ENCODE results near the gene NUP93. TPM values are rescaled to one million over a fixed set of nuclear protein-coding genes. Genes with fewer than 3 reads are reported as not detected.

The NUP93 gene
- polyA plus RNA-seq, 1 of the 3 experiments (the other 2 are of a cell fraction): 43.1 TPM

DNA sequence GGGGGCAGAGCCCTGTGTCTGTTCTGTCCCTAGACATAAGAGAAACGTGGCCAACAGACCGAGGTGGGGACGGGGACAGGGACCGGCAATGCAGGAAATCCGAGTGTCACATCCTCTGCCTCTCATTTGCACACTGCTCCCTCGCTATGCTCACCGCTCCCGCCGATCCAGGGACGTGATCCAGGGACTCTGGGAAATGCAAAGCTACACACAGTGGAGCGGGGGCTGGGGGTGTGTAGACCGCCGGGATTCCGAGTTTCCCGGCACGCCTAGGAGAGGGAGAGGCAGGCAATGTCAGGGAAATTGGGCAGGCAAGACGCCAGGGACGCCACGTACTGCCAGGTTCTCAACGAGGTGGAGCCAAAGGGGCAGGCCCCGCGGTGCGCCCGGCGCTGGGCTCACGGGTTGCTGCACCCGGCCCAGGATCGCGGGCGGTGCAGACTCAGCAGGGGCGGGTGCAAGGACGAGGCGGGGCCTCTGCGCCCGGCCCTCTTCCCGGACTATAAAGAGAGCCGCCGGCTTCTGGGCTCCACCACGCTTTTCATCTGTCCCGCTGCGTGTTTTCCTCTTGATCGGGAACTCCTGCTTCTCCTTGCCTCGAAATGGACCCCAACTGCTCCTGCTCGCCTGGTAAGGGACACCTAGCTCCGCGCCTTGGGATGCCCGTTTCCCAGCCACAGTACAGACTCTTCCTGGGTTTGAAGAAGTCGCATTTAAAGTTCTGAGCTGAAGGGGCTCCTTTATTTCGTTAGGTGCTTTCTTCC, 47.8 kb upstream of the NUP93 start, which contains the start of gene MT1X:
MT1X (plus strand) TSS at position 532 of the 764 bp plus-strand sequence; CDS start at position 603, 71 bp downstream.
- Histone ChIP-seq H3F3A (replicated peaks; ENCODE audit: insufficient read depth) (no peaks in the 10 kb centered on the region), H3K9ac (peak within 1 kb of the TSS; percentile 75), H3K9me2 (no peaks in the 10 kb centered on the region), H3K27me3 (ENCODE audit: insufficient read depth) (no peaks in the 10 kb centered on the region), H3K4me2 (peak within 1 kb of the TSS; percentile 93), H3K9me3 (no peaks in the 10 kb centered on the region), H3K4me1 (ENCODE audit: control insufficient read depth in 1 of 2, insufficient read depth in 2 of 2, low read depth in 1 of 2, low read length in 1 of 2) (peaks cover 0 to 26% of the 10 kb centered on the region in 2 experiments; a peak in 2 of 4 replicates), H3K4me3 (ENCODE audit: low read depth in 2 of 2, low read length in 1 of 2) (peak within 1 kb of the TSS; percentile 62 to 69), H2AFZ (ENCODE audit: low read depth) (peak within 1 kb of the TSS; percentile 90), H4K20me1 (ENCODE audit: insufficient read depth) (no peaks in the 10 kb centered on the region), H3K36me3 (replicated peaks in 1 of 2; ENCODE audit: control insufficient read depth in 1 of 2, insufficient read depth in 2 of 2, low read length in 1 of 2) (no peaks in the 10 kb centered on the region), H3K27ac (ENCODE audit: low read depth in 2 of 2, low read length in 1 of 2) (peak within 1 kb of the TSS; percentile 56 to 77), H3K79me2 (ENCODE audit: insufficient read depth) (peaks cover 9% of the 10 kb centered on the region; the same call in 1 of the 2 replicates)
- 1% methylated on average over 27 of the region's 49 CpGs for WGBS (ENCODE audit: low lambda C conversion rate)
- peak; percentile 95 for DNase-seq
- CTCF ChIA-PET: interaction anchor here (1.1 to 6.1 kb wide), 3 partner anchors 20 to 78 kb away, joined by 3 to 41 read pairs (median 8); no protein-coding TSS in a partner anchor
- POLR2A ChIA-PET: interaction anchor here (0.6 to 1.9 kb wide), 5 partner anchors 57 to 504 kb away, joined by 3 to 6 read pairs (median 3); partner anchors contain the start of genes MT1E, PSME3IP1 and RSPRY1
- peak; percentile 89 for TF ChIP-seq MXI1 (IDR thresholded peaks at IDR 0.05; ENCODE audit: low read depth, low read length)
- no peak for TF ChIP-seq FOXJ3 (CRISPR knock-in tag; IDR thresholded peaks at IDR 0.05)
- TF ChIP-seq POLR2AphosphoS5 (IDR thresholded peaks at IDR 0.05; ENCODE audit: low read depth, low read length): peak; percentile 99
- TF ChIP-seq CHD2 (IDR thresholded peaks at IDR 0.05; ENCODE audit: low read length, partially characterized antibody): peak; percentile 16
- 0 out of 4 replicates have a peak, but pooled peaks of 1 of the 2 experiments have one; percentile 27 for TF ChIP-seq EP300 (IDR thresholded peaks at IDR 0.05; ENCODE audit: borderline replicate concordance in 1 of 2, low read depth in 1 of 2, low read length in 1 of 2)
- peak; percentile 45 for TF ChIP-seq NFIC (IDR thresholded peaks at IDR 0.05; ENCODE audit: borderline replicate concordance)
- TF ChIP-seq NRF1 (IDR thresholded peaks at IDR 0.05; ENCODE audit: low read depth, low read length): 0 out of 2 replicates have a peak, but pooled peaks have one; percentile 14
- no peak for TF ChIP-seq RXRA (IDR thresholded peaks at IDR 0.05; ENCODE audit: borderline replicate concordance, low read depth)
- TF ChIP-seq RAD21 (IDR thresholded peaks at IDR 0.05; ENCODE audit: low read length): no peak
- no peak for TF ChIP-seq RFX5 (IDR thresholded peaks at IDR 0.05; ENCODE audit: low read length)
- TF ChIP-seq, protein P1, sequence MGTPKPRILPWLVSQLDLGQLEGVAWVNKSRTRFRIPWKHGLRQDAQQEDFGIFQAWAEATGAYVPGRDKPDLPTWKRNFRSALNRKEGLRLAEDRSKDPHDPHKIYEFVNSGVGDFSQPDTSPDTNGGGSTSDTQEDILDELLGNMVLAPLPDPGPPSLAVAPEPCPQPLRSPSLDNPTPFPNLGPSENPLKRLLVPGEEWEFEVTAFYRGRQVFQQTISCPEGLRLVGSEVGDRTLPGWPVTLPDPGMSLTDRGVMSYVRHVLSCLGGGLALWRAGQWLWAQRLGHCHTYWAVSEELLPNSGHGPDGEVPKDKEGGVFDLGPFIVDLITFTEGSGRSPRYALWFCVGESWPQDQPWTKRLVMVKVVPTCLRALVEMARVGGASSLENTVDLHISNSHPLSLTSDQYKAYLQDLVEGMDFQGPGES (IDR thresholded peaks at IDR 0.05; ENCODE audit: low read depth, low read length): no peak
- no peak for TF ChIP-seq FOXM1 (IDR thresholded peaks at IDR 0.05; ENCODE audit: low read depth)
- peak; percentile 91 for TF ChIP-seq TAF1 (IDR thresholded peaks at IDR 0.05; ENCODE audit: borderline replicate concordance, low read depth, low read length)
- TF ChIP-seq FOSL2 (IDR thresholded peaks at IDR 0.05; ENCODE audit: borderline replicate concordance, low read depth): no peak
- TF ChIP-seq MAX (IDR thresholded peaks at IDR 0.05; ENCODE audit: low read depth): peak; percentile 84
- TF ChIP-seq PBX3 (IDR thresholded peaks at IDR 0.05): peak; percentile 7; the same call in 1 of the 2 replicates
- TF ChIP-seq RCOR1 (IDR thresholded peaks at IDR 0.05; ENCODE audit: low read length): no peak
- no peak for TF ChIP-seq SMC3 (IDR thresholded peaks at IDR 0.05; ENCODE audit: low read depth, low read length)
- TF ChIP-seq REST (IDR thresholded peaks at IDR 0.05; ENCODE audit: low read depth, low read length): peak; percentile 8; the same call in 1 of the 2 replicates
- TF ChIP-seq EZH2phosphoT487 (IDR thresholded peaks at IDR 0.05; ENCODE audit: borderline replicate concordance, low read depth): no peak
- TF ChIP-seq, protein P2, sequence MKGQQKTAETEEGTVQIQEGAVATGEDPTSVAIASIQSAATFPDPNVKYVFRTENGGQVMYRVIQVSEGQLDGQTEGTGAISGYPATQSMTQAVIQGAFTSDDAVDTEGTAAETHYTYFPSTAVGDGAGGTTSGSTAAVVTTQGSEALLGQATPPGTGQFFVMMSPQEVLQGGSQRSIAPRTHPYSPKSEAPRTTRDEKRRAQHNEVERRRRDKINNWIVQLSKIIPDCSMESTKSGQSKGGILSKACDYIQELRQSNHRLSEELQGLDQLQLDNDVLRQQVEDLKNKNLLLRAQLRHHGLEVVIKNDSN (IDR thresholded peaks at IDR 0.05; ENCODE audit: borderline replicate concordance, low read depth): no peak
- TF ChIP-seq, protein P3, sequence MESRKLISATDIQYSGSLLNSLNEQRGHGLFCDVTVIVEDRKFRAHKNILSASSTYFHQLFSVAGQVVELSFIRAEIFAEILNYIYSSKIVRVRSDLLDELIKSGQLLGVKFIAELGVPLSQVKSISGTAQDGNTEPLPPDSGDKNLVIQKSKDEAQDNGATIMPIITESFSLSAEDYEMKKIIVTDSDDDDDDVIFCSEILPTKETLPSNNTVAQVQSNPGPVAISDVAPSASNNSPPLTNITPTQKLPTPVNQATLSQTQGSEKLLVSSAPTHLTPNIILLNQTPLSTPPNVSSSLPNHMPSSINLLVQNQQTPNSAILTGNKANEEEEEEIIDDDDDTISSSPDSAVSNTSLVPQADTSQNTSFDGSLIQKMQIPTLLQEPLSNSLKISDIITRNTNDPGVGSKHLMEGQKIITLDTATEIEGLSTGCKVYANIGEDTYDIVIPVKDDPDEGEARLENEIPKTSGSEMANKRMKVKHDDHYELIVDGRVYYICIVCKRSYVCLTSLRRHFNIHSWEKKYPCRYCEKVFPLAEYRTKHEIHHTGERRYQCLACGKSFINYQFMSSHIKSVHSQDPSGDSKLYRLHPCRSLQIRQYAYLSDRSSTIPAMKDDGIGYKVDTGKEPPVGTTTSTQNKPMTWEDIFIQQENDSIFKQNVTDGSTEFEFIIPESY (IDR thresholded peaks at IDR 0.05; ENCODE audit: borderline replicate concordance, low read depth): no peak
- peak; percentile 58; the same call in 1 of the 2 replicates for TF ChIP-seq SIN3A (IDR thresholded peaks at IDR 0.05; ENCODE audit: borderline replicate concordance, low read depth, low read length)
